Suprapubic skin (tissue), 4 donors: ENCODE data around the gene SPANXB1.

Experiments used
- CTCF ChIP-seq, 2 donors: fragments of 200-600 bp in 1 of 2; fragments of 450-650 bp in 1 of 2; sonication (generic) in 1 of 2; IDR thresholded peaks; one replicate each; pipeline ENCODE4 v1.5.1; 2016 to 2019; ENCODE audit warnings: antibody characterized with exemption in 2 of 2, mild to moderate bottlenecking in 1 of 2, moderate library complexity in 1 of 2
- EP300 ChIP-seq: sonication (generic); formaldehyde crosslinking; IDR thresholded peaks from one replicate; pipeline ENCODE4 v1.6.1; 2017; ENCODE audit warnings: antibody characterized with exemption
- POLR2A ChIP-seq, 2 donors: fragments of 450-650 bp; IDR thresholded peaks; one replicate each; pipeline ENCODE4 v1.6.1; 2017; ENCODE audit warnings: antibody characterized with exemption in 2 of 2, mild to moderate bottlenecking in 2 of 2, moderate library complexity in 2 of 2
- POLR2AphosphoS5 ChIP-seq, 3 donors: sonication (generic); formaldehyde crosslinking; IDR thresholded peaks; one replicate each; pipeline ENCODE4 v1.6.1; 2017; ENCODE audit warnings: antibody characterized with exemption in 3 of 3

- TF ChIP-seq POLR2A (IDR thresholded peaks at IDR 0.05) (no peak), CTCF (IDR thresholded peaks at IDR 0.05) (no peak), POLR2AphosphoS5 (IDR thresholded peaks at IDR 0.05) (no peak), EP300 (no peak)
Measured at GRCh38 chrX:140971099-140971795, 31.1 kb upstream of the SPANXB1 start.
